ENCODE measurements around the gene MCTP1.

MCTP1 gene

DNA sequence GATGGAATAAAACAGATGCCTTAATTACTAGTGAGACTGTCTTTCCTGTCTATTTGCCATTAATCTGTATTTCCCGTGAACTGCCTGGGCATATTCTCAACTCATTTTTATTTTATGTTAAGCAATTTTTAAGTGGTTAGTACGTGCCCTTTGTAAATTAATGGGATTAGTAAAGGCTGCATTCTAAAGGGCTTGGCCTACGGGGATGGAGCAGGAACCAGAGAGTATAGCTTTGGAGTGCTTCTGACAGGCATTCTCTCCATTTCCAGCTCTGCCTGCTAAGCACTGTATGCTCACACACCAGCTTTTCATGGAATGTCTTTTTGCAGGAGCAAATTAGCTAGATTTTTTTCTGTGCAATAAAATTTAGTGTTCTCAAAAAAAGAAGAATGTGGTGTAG is 241.2 kb downstream of the MCTP1 start:
- TF ChIP-seq POLR2A (IDR thresholded peaks at IDR 0.05; ENCODE audit: low read depth, low read length) (no peak), POLR2AphosphoS5 (IDR thresholded peaks at IDR 0.05; ENCODE audit: low read depth, low read length) (no peak), TAF1 (IDR thresholded peaks at IDR 0.05; ENCODE audit: borderline replicate concordance, low read depth, low read length) (no peak)
- DNase-seq (ENCODE audit: insufficient read length), result no peak
- FAIRE-seq, result no peak

DNA sequence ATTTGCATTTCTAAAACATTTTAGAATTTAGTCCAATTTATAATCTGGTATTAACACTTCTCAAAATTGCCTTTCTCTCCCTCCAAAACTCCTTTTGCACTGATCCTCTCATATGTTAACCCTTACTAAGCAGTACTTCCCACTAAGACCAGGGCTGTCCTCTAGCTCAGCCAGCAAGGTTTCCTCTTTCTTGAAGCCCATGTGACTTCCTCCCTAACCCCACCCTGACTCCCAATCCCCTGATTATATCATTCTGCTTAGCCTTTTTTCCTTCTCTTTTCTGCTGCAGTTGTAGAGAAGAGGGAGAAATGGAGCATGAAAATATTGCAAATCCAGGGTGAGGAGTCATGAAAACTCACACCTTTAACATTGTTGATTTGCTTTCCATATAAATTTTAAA is 241.7 kb downstream of the MCTP1 start:
- FAIRE-seq, result peak; percentile 42
- DNase-seq (ENCODE audit: insufficient read length), result no peak
- TF ChIP-seq POLR2AphosphoS5 (IDR thresholded peaks at IDR 0.05; ENCODE audit: low read depth, low read length) (no peak), TAF1 (IDR thresholded peaks at IDR 0.05; ENCODE audit: borderline replicate concordance, low read depth, low read length) (no peak), POLR2A (IDR thresholded peaks at IDR 0.05; ENCODE audit: low read depth, low read length) (no peak)

DNA sequence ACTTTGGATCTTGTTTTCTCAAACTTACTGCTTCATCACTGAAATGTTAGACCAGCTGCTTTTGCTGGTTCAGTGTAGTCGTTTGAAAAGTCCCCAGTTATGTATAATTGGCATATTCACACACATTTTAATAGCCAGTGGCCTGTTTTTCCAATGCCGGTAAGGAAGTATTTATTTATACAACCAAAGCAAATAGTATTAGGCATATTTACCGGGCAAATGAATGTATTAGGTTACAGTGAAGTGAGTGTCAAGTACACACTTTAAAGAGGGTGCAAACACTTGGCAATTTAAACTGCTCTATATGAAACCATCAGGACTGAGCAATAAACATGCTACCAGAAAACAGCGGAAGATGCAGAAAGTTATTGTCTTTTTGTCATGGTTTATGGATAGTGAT is 242.9 kb downstream of the MCTP1 start:
- FAIRE-seq (no peak), DNase-seq (ENCODE audit: insufficient read length) (no peak)
- no peak for TF ChIP-seq POLR2AphosphoS5 (IDR thresholded peaks at IDR 0.05; ENCODE audit: low read depth, low read length)
- TF ChIP-seq POLR2A (IDR thresholded peaks at IDR 0.05; ENCODE audit: low read depth, low read length), result no peak
- no peak for TF ChIP-seq TAF1 (IDR thresholded peaks at IDR 0.05; ENCODE audit: borderline replicate concordance, low read depth, low read length)

DNA sequence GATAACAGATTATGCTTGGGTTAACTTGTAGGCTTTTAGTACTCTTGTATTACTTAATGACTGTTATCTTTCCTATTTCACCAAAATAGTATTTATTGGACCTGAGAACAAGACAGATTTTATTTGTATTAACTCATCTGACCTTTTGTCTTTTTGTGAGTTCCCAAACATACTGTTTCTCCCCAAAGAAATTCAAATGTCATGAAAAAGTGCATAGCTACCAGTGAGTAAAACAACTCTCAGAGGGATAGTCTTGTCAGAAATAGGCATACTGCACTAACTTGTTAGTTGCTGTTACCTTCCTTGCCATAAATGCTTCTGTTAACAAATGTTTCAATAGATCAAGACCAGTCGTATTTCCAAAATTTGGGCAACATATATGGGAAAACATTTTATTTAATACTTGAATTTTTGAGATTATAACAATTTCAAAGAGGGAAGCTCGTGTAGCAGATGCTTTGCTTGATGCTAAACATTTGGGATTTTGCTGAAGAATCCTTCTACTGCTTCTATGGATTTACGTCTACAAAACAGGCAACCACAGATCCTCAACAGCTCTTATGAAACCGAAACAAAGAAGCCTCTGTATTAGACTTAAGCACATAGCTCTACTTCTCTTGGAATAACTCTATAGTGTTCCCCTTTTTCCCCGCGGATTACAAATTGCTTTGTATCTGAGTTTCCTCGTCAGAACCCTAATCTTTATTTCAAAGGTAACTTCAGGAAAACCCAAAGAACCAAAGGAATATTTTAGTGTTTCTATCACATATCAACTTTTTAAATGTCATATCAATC is 248.8 kb downstream of the MCTP1 start:
- peak; percentile 24 for FAIRE-seq
- no peak for DNase-seq (ENCODE audit: insufficient read length)

DNA sequence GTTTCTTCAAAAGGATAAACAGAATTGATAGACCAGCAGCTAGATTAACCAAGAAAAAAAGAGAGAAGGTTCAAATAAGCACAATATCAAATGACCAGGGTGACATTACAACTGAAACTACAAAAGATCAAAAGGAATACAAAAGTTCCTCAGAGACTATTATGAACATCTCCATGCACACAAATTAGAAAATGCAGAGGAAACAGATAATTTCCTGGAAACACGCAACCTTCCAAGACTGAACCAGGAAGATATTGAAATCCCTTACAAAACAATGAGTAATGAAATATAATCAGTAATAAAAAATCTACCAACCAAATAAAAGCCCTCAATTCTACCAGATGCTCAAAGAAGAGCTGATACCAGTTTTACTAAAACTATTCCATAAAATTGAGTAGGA is 252.1 kb downstream of the MCTP1 start:
- FAIRE-seq (no peak), DNase-seq (ENCODE audit: insufficient read length) (no peak)
- TF ChIP-seq TAF1 (IDR thresholded peaks at IDR 0.05; ENCODE audit: borderline replicate concordance, low read depth, low read length), result no peak
- no peak for TF ChIP-seq POLR2A (IDR thresholded peaks at IDR 0.05; ENCODE audit: low read depth, low read length)
- no peak for TF ChIP-seq POLR2AphosphoS5 (IDR thresholded peaks at IDR 0.05; ENCODE audit: low read depth, low read length)

More for the DNA sequence above, 248.8 kb downstream of the MCTP1 start:
- TF ChIP-seq POLR2AphosphoS5 (IDR thresholded peaks at IDR 0.05; ENCODE audit: low read depth, low read length) (no peak), POLR2A (IDR thresholded peaks at IDR 0.05; ENCODE audit: low read depth, low read length) (no peak), TAF1 (IDR thresholded peaks at IDR 0.05; ENCODE audit: borderline replicate concordance, low read depth, low read length) (no peak)

DNA sequence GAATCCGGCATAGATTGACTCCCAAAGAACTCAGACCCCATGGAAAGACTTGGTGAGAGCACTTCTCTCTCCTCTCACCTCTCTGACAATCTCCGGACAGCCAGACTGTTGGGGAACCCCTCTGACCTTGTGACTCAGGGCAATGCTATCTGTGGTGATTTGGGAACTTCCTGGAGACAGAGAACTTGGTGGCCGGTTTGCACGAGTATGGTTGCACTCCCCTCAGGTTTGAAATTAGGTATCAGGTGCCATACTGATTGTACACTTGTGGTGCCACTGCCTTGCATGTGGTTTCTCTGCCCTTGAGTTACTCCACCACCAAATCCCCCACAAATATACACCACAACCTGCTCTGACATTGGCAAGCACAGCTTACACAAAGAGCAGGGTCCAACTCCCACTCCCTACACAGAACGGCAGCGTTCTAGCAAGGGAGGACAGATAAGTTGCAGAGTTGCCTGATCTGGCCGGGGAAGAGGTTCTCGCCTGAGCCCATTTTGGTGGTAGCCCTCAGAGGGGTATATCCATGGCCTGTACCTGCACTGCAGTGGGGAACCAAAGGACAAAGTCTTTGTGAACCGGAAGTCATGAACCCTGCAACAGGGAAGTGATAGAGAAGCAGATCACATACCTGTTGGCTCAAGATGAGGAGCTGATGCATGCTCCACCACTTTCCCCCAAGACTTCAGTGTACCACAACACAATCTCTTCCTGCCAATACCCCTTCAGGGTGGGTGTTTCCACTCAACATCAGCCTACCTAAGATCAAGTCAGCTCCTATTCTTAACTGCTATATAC is 255.1 kb downstream of the MCTP1 start:
- no peak for DNase-seq (ENCODE audit: insufficient read length)
- peak; percentile 70 for FAIRE-seq

DNA sequence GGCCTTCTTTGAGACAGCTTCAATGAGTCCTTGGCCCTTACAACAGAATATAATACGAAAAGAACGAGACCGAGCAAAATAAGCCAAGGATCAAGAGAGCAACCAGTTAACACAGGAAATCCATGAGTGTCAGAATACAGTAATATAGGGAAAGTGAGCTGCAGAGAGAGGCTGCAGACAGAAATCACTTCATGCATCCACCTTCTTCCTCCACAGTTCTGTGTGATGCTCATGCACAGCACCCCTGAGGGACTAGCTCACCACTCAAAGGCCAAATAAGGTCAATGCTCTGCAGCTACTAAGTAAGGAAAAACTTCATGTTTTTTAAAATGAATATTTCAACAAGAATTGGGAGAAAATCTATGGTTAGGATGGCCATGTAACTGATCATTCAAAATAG is 257.1 kb downstream of the MCTP1 start:
- FAIRE-seq, result no peak
- no peak for DNase-seq (ENCODE audit: insufficient read length)
- TF ChIP-seq POLR2AphosphoS5 (IDR thresholded peaks at IDR 0.05; ENCODE audit: low read depth, low read length), result no peak

More for the DNA sequence above, 255.1 kb downstream of the MCTP1 start:
- no peak for TF ChIP-seq TAF1 (IDR thresholded peaks at IDR 0.05; ENCODE audit: borderline replicate concordance, low read depth, low read length)
- TF ChIP-seq POLR2A (IDR thresholded peaks at IDR 0.05; ENCODE audit: low read depth, low read length), result no peak
- 0 out of 2 replicates have a peak, but pooled peaks have one; percentile 26 for TF ChIP-seq POLR2AphosphoS5 (IDR thresholded peaks at IDR 0.05; ENCODE audit: low read depth, low read length)

DNA sequence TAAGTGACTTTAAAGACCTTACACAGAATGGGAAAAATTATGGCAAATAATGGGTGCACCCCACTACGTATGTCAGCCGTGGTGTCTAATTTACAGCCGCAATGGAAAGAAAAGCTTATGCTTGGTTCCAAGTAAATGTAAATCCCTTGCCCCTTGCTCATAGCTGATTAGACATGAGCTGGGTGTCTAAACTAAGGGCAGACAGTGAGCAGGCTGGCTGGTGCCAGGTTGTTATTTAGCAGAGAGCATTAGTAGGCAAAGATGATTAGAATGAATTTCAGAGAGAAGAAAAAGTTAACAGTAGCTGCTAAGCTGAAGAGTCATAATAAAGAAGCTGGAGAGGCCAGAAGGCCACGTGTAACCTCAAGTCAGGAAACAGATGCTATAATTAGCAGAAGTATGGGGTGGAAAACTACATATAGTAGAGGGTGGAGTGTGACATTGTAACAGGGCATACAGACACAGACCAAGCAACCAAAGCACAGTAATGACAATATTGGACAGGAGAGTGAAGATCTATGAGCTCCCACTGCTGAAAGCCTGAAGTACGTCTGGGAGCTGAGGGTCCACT is 257.7 kb downstream of the MCTP1 start:
- FAIRE-seq, result peak; percentile 81
- TF ChIP-seq POLR2A (IDR thresholded peaks at IDR 0.05; ENCODE audit: low read depth, low read length) (no peak), POLR2AphosphoS5 (IDR thresholded peaks at IDR 0.05; ENCODE audit: low read depth, low read length) (no peak), TAF1 (IDR thresholded peaks at IDR 0.05; ENCODE audit: borderline replicate concordance, low read depth, low read length) (no peak)
- no peak for DNase-seq (ENCODE audit: insufficient read length)

DNA sequence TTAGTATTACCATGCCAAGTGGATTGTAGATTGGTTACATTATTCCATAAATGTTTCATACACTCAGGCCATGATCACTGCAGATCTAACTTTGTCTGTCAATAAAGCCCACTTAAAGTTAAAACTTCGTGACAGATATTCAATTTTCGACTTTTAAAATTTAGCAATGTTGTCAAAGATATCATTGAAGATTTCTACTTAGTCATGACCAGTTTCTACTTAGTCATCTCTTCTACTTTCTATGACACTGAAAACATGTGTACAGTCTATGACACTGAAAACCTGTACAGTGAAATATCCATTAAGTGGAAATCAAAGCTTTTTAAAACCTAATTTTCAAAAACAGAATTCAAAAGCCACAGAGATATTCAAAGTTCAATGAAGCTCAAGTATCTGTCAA is 258.2 kb downstream of the MCTP1 start:
- TF ChIP-seq TAF1 (IDR thresholded peaks at IDR 0.05; ENCODE audit: borderline replicate concordance, low read depth, low read length) (no peak), POLR2A (IDR thresholded peaks at IDR 0.05; ENCODE audit: low read depth, low read length) (no peak), POLR2AphosphoS5 (IDR thresholded peaks at IDR 0.05; ENCODE audit: low read depth, low read length) (no peak)
- no peak for DNase-seq (ENCODE audit: insufficient read length)
- FAIRE-seq, result no peak

DNA sequence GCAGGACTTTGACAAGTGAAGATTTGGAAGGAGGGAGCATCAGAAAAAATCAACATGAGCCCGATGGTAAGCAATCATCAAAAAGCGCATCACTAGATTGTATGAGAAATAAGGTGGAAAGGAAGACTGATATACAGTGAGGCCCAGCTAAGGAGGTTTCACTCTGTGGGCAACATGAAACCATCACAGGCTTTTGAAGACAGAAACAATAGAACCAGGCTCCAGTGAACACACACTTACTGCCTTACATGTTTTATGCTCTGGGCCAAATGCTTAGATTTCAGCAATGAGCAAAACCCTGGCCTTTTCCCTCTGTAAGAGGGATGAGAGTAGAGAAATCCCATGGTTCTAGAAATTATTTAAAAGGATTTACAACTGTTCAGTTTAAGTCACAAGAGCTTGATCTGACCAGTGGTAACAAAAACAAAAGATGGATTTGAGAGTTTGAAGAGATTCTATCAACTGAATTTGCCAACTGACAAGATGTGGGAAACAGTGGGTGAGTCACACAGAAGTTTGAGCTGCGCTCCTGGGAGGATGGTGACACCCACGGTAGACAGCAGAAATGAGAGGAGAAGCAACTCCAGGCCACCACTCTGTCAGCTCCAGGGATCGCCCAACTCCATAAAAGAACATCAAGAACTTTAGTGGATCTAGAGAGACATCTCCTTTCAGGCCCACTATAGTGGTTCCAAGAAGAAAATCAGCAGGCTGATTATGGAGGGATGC is 261.8 kb downstream of the MCTP1 start:
- peak; percentile 70 for FAIRE-seq
- no peak for DNase-seq (ENCODE audit: insufficient read length)
- TF ChIP-seq POLR2AphosphoS5 (IDR thresholded peaks at IDR 0.05; ENCODE audit: low read depth, low read length) (no peak), POLR2A (IDR thresholded peaks at IDR 0.05; ENCODE audit: low read depth, low read length) (no peak), TAF1 (IDR thresholded peaks at IDR 0.05; ENCODE audit: borderline replicate concordance, low read depth, low read length) (no peak)

DNA sequence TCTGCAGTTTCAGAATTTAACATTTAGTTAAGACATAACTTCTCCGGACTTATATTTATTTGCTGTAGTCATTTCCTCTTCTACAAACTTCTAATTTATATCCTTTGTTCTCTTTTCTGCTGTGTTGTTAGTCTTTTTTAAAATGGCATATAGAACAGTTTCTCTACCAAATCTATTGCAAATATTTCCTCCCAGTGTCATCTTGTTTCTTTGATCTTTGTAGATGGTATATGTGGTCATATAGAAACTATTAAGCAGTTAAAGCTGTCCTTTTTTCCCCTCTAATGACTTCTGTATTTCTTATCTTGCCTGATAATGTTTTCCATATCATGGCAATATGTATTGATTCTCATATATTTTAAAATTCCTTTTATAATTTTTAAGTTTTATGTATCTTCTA is 264.5 kb downstream of the MCTP1 start:
- FAIRE-seq (peak; percentile 72), DNase-seq (ENCODE audit: insufficient read length) (no peak)
- TF ChIP-seq POLR2AphosphoS5 (IDR thresholded peaks at IDR 0.05; ENCODE audit: low read depth, low read length) (no peak), TAF1 (IDR thresholded peaks at IDR 0.05; ENCODE audit: borderline replicate concordance, low read depth, low read length) (no peak), POLR2A (IDR thresholded peaks at IDR 0.05; ENCODE audit: low read depth, low read length) (no peak)
